ENCODE data around the gene TXNDC17. TPM values are rescaled to one million over a fixed set of nuclear protein-coding genes. Genes with fewer than 3 reads are reported as not detected.
"Not testable (repeated sequence)": the region's sequence is repeated elsewhere in the genome, so short reads cannot be mapped to it uniquely, and the experiment has no call there.

TXNDC17 gene
- polyA plus RNA-seq, 1 experiment = 213 TPM

- TF ChIP-seq, protein P1, sequence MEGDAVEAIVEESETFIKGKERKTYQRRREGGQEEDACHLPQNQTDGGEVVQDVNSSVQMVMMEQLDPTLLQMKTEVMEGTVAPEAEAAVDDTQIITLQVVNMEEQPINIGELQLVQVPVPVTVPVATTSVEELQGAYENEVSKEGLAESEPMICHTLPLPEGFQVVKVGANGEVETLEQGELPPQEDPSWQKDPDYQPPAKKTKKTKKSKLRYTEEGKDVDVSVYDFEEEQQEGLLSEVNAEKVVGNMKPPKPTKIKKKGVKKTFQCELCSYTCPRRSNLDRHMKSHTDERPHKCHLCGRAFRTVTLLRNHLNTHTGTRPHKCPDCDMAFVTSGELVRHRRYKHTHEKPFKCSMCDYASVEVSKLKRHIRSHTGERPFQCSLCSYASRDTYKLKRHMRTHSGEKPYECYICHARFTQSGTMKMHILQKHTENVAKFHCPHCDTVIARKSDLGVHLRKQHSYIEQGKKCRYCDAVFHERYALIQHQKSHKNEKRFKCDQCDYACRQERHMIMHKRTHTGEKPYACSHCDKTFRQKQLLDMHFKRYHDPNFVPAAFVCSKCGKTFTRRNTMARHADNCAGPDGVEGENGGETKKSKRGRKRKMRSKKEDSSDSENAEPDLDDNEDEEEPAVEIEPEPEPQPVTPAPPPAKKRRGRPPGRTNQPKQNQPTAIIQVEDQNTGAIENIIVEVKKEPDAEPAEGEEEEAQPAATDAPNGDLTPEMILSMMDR (IDR thresholded peaks at IDR 0.05; ENCODE audit: insufficient read depth, low read depth, low read length) = no peak
- DNase-seq (ENCODE audit: low read depth) = no peak
- H3K27me3 ChIP-seq (ENCODE audit: control insufficient read depth, insufficient read depth, low read length) = no peaks in the 10 kb centered on the region; the same call in 1 of the 2 replicates
- no peak overlapping the region for H3K4me3 ChIP-seq (ENCODE audit: low read depth, low read length)
- no peaks in the 10 kb centered on the region for H3K36me3 ChIP-seq (ENCODE audit: control insufficient read depth, insufficient read depth, low read length)
- ChIA-PET POLR2A (no interaction called here), CTCF (no interaction called here)
Measured at GRCh38 chr17:6686026-6686425, 45.2 kb downstream of the TXNDC17 start.

- TF ChIP-seq, protein P1 (IDR thresholded peaks at IDR 0.05; ENCODE audit: insufficient read depth, low read depth, low read length) = no peak
- Histone ChIP-seq H3K27me3 (ENCODE audit: control insufficient read depth, insufficient read depth, low read length) (peaks cover 2% of the 10 kb centered on the region; the same call in 1 of the 2 replicates), H3K4me3 (ENCODE audit: low read depth, low read length) (no peak overlapping the region), H3K36me3 (ENCODE audit: control insufficient read depth, insufficient read depth, low read length) (no peaks in the 10 kb centered on the region)
- ChIA-PET POLR2A (no interaction called here), CTCF (no interaction called here)
- DNase-seq (ENCODE audit: low read depth) = no peak
Measured at GRCh38 chr17:6688944-6689343, 48.1 kb downstream of the TXNDC17 start.

- TF ChIP-seq, protein P1 (IDR thresholded peaks at IDR 0.05; ENCODE audit: insufficient read depth, low read depth, low read length) = no peak
- H3K27me3 ChIP-seq (ENCODE audit: control insufficient read depth, insufficient read depth, low read length) = peaks cover 5% of the 10 kb centered on the region
- ChIA-PET CTCF (no interaction called here), POLR2A (no interaction called here)
- no peak for DNase-seq (ENCODE audit: low read depth)
- no peak overlapping the region for H3K4me3 ChIP-seq (ENCODE audit: low read depth, low read length)
- H3K36me3 ChIP-seq (ENCODE audit: control insufficient read depth, insufficient read depth, low read length) = no peaks in the 10 kb centered on the region
Measured at GRCh38 chr17:6690641-6691040, 49.8 kb downstream of the TXNDC17 start.

- ChIA-PET POLR2A (no interaction called here), CTCF (no interaction called here)
- Histone ChIP-seq H3K4me3 (ENCODE audit: low read depth, low read length) (no peak overlapping the region), H3K27me3 (ENCODE audit: control insufficient read depth, insufficient read depth, low read length) (peaks cover 8% of the 10 kb centered on the region), H3K36me3 (ENCODE audit: control insufficient read depth, insufficient read depth, low read length) (no peaks in the 10 kb centered on the region)
- TF ChIP-seq, protein P1 (IDR thresholded peaks at IDR 0.05; ENCODE audit: insufficient read depth, low read depth, low read length) = no peak
- no peak for DNase-seq (ENCODE audit: low read depth)
Measured at GRCh38 chr17:6691546-6691945, 50.7 kb downstream of the TXNDC17 start.

DNA sequence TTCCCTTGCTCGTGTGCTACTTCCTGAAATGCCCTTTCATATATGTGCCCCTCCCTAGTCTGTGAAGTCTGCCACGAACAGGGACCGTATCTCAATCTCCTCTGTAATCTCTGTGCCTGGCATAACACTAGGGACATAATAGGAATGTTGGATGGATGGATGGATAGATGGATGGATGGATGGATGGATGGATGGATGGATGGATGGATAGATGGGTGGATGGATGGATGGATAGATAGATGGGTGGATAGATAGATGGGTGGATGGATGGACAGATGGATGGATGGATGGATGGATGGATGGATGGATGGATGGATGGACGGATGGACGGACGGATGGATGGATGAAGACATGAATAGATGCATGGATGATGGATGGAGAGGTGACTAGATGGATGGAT, 51.1 kb downstream of the TXNDC17 start:
- H3K4me3 ChIP-seq (ENCODE audit: low read depth, low read length); DNase-seq (ENCODE audit: low read depth); H3K27me3 ChIP-seq (ENCODE audit: control insufficient read depth, insufficient read depth, low read length); CTCF ChIA-PET; POLR2A ChIA-PET; H3K36me3 ChIP-seq (ENCODE audit: control insufficient read depth, insufficient read depth, low read length): not testable (repeated sequence)

Small RNA genes within 50 kb of the gene (small RNA-seq; reads per million reads assigned to genes)
- gene MIR4520-1 (ENCODE audit: insufficient read length, low read depth, low replicate concordance) = not detected
- not detected for gene RNA5SP435 (ENCODE audit: insufficient read length, low read depth, low replicate concordance)

Other genes starting within 250 kb of the TXNDC17 start
- gene AIPL1, start 205.9 kb upstream of the TXNDC17 start, polyA plus RNA-seq (2011; rRNA removed) = not detected in 2 replicates
- gene PIMREG, start 196.6 kb upstream of the TXNDC17 start, polyA plus RNA-seq (2011; rRNA removed) = 27.0 and 54.5 TPM in 2 replicates
- 0.39 and 0.64 TPM in 2 replicates for gene PITPNM3, start 84.5 kb upstream of the TXNDC17 start, polyA plus RNA-seq (2011; rRNA removed)
- gene KIAA0753, start 349 bp upstream of the TXNDC17 start, polyA plus RNA-seq (2011; rRNA removed) = 5.4 and 7.9 TPM in 2 replicates
- gene MED31, start 10.5 kb downstream of the TXNDC17 start, polyA plus RNA-seq (2011; rRNA removed) = 6.9 and 21.4 TPM in 2 replicates
- 2.4 and 2.7 TPM in 2 replicates for gene C17orf100, start 10.7 kb downstream of the TXNDC17 start, polyA plus RNA-seq (2011; rRNA removed)
- gene SLC13A5, start 72.3 kb downstream of the TXNDC17 start, polyA plus RNA-seq (2011; rRNA removed) = not detected in 2 replicates
- gene XAF1, start 115.0 kb downstream of the TXNDC17 start, polyA plus RNA-seq (2011; rRNA removed) = 10.4 and 12.0 TPM in 2 replicates
- gene FBXO39, start 135.2 kb downstream of the TXNDC17 start, polyA plus RNA-seq (2011; rRNA removed) = 0.04 and 0.07 TPM in 2 replicates
- not detected in 2 replicates for gene TEKT1, start 190.7 kb downstream of the TXNDC17 start, polyA plus RNA-seq (2011; rRNA removed)